HG03354 (cell line): ENCODE measurements around the gene SGMS1.
"Not testable (repeated sequence)": the region's sequence is repeated elsewhere in the genome, so short reads cannot be mapped to it uniquely, and the experiment has no call there.

Source experiments
- ATAC-seq: cut with Tn5 transposase; IDR thresholded peaks from one replicate; pipeline ENCODE4 v1.9.1; 2021; ENCODE audit warnings: mild to moderate bottlenecking; ENCODE audit not compliant: unreplicated experiment, poor library complexity, severe bottlenecking

SGMS1 gene

GRCh38 chr10:50497758-50498157 lies 126.0 kb downstream of the SGMS1 start:
- peak; percentile 87 for ATAC-seq

GRCh38 chr10:50496228-50496627 lies 127.5 kb downstream of the SGMS1 start:
- no peak for ATAC-seq

GRCh38 chr10:50490241-50490640 lies 133.5 kb downstream of the SGMS1 start:
- no peak for ATAC-seq

GRCh38 chr10:50484550-50484949 lies 139.2 kb downstream of the SGMS1 start:
- ATAC-seq = not testable (repeated sequence)

- peak; percentile 57 for ATAC-seq
Observed at GRCh38 chr10:50480054-50481007, 143.4 kb downstream of the SGMS1 start.

GRCh38 chr10:50477287-50478203 lies 146.2 kb downstream of the SGMS1 start:
- no peak for ATAC-seq

GRCh38 chr10:50473756-50474155 lies 150.0 kb downstream of the SGMS1 start:
- ATAC-seq = no peak

- no peak for ATAC-seq
Observed at GRCh38 chr10:50472914-50473313, 150.8 kb downstream of the SGMS1 start.

- ATAC-seq = no peak
Observed at GRCh38 chr10:50471583-50471975, 152.2 kb downstream of the SGMS1 start.

GRCh38 chr10:50470798-50471582 lies 152.8 kb downstream of the SGMS1 start:
- ATAC-seq = no peak

- ATAC-seq = peak; percentile 50
Observed at GRCh38 chr10:50470345-50470744, 153.4 kb downstream of the SGMS1 start.

- ATAC-seq = peak; percentile 35
Observed at GRCh38 chr10:50469778-50470193, 154.0 kb downstream of the SGMS1 start.

- no peak for ATAC-seq
Observed at GRCh38 chr10:50469288-50469687, 154.5 kb downstream of the SGMS1 start.

GRCh38 chr10:50467209-50467608 lies 156.5 kb downstream of the SGMS1 start:
- ATAC-seq = peak; percentile 41

GRCh38 chr10:50464004-50464409 lies 159.7 kb downstream of the SGMS1 start:
- no peak for ATAC-seq

GRCh38 chr10:50461834-50462233 lies 161.9 kb downstream of the SGMS1 start:
- no peak for ATAC-seq

GRCh38 chr10:50461123-50461522 lies 162.6 kb downstream of the SGMS1 start:
- no peak for ATAC-seq

GRCh38 chr10:50456719-50457118 lies 167.0 kb downstream of the SGMS1 start:
- peak; percentile 30 for ATAC-seq

- peak; percentile 34 for ATAC-seq
Observed at GRCh38 chr10:50453940-50454339, 169.8 kb downstream of the SGMS1 start.

- no peak for ATAC-seq
Observed at GRCh38 chr10:50452603-50453002, 171.2 kb downstream of the SGMS1 start.
